ENCODE results near the gene MAP2K2.

Gene MAP2K2

GRCh38 chr19:4090356-4091220 is 33.3 kb downstream of the MAP2K2 start:
- no peak for DNase-seq (ENCODE audit: low read depth)

GRCh38 chr19:4089946-4090345 is 34.0 kb downstream of the MAP2K2 start:
- DNase-seq (ENCODE audit: low read depth), result no peak
- no peak for TF ChIP-seq CTCF (conservative IDR thresholded peaks at IDR 0.05; ENCODE audit: low read length)
- H3K4me3 ChIP-seq (ENCODE audit: low read length), result no peak overlapping the region

More at GRCh38 chr19:4090356-4091220, 33.3 kb downstream of the MAP2K2 start:
- H3K4me3 ChIP-seq (ENCODE audit: low read length), result no peak overlapping the region
- TF ChIP-seq CTCF (conservative IDR thresholded peaks at IDR 0.05; ENCODE audit: low read length), result no peak

- no peak for DNase-seq (ENCODE audit: low read depth)
- H3K4me3 ChIP-seq (ENCODE audit: low read length), result no peak overlapping the region
- TF ChIP-seq CTCF (conservative IDR thresholded peaks at IDR 0.05; ENCODE audit: low read length), result no peak
Measured at GRCh38 chr19:4089400-4089908, 34.5 kb downstream of the MAP2K2 start.

GRCh38 chr19:4088975-4089374 is 34.9 kb downstream of the MAP2K2 start:
- TF ChIP-seq CTCF (conservative IDR thresholded peaks at IDR 0.05; ENCODE audit: low read length), result no peak
- H3K4me3 ChIP-seq (ENCODE audit: low read length), result no peak overlapping the region
- no peak for DNase-seq (ENCODE audit: low read depth)

- no peak overlapping the region for H3K4me3 ChIP-seq (ENCODE audit: low read length)
- no peak for DNase-seq (ENCODE audit: low read depth)
- TF ChIP-seq CTCF (conservative IDR thresholded peaks at IDR 0.05; ENCODE audit: low read length), result no peak
Measured at GRCh38 chr19:4087787-4088679, 35.9 kb downstream of the MAP2K2 start.

- DNase-seq (ENCODE audit: low read depth), result no peak
- TF ChIP-seq CTCF (conservative IDR thresholded peaks at IDR 0.05; ENCODE audit: low read length), result no peak
- no peak overlapping the region for H3K4me3 ChIP-seq (ENCODE audit: low read length)
Measured at GRCh38 chr19:4086411-4086867, 37.5 kb downstream of the MAP2K2 start.
